Uterus (tissue), 4 donors: ENCODE results near the gene FZD7. TPM values are rescaled to one million over a fixed set of nuclear protein-coding genes. Genes with fewer than 3 reads are reported as not detected.

Experiments used
- DNase-seq, 2 donors: peaks; one replicate each; pipeline ENCODE4 v3.0.0-alpha.2; 2019 to 2020
- H3K27ac ChIP-seq, 2 donors: fragments of 200-600 bp; sonication (generic); 1 replicate in 1 of 2; 2 replicates in 1 of 2; pipeline ENCODE4 v1.5.1; 2016 to 2018
- H3K27me3 ChIP-seq, 2 donors: fragments of 200-600 bp; sonication (generic); one replicate each; pipeline ENCODE4 v1.5.1; 2018 to 2019; ENCODE audit warnings: control low read depth in 1 of 2
- H3K36me3 ChIP-seq, 2 donors: fragments of 200-600 bp; sonication (generic); one replicate each; pipeline ENCODE4 v1.5.1; 2019; ENCODE audit warnings: control low read depth in 1 of 2
- H3K4me1 ChIP-seq, 2 donors: fragments of 200-600 bp; sonication (generic); one replicate each; pipeline ENCODE4 v1.5.1; 2018 to 2019; ENCODE audit warnings: control low read depth in 1 of 2
- H3K4me3 ChIP-seq, 2 donors: fragments of 200-600 bp; sonication (generic); 1 replicate in 1 of 2; 2 replicates in 1 of 2; pipeline ENCODE4 v1.5.1; 2018 to 2019; ENCODE audit warnings: mild to moderate bottlenecking in 1 of 2
- H3K9me3 ChIP-seq, 2 donors: fragments of 200-600 bp; sonication (generic); one replicate each; pipeline ENCODE4 v1.5.1; 2019; ENCODE audit warnings: control low read depth in 1 of 2
- CTCF ChIP-seq, 4 experiments: fragments of 200-600 bp in 2 of 4; fragments of 450-650 bp in 2 of 4; sonication (generic) in 2 of 4; IDR thresholded peaks; one replicate each; pipeline ENCODE4 v1.5.1; 2016 to 2019; ENCODE audit warnings: antibody characterized with exemption in 4 of 4, mild to moderate bottlenecking in 2 of 4, moderate library complexity in 1 of 4
- POLR2A ChIP-seq, 2 donors: fragments of 450-650 bp; IDR thresholded peaks; one replicate each; pipeline ENCODE4 v1.6.1; 2016; ENCODE audit warnings: antibody characterized with exemption in 2 of 2, mild to moderate bottlenecking in 1 of 2, moderate library complexity in 1 of 2
- intact Hi-C: fragments of 100-400 bp; cut with DNase I; formaldehyde crosslinking; loops from one replicate; pipeline ENCODE4 v1.15.1; 2023; ENCODE audit warnings: low total_unique reads
- total RNA-seq, 4 donors: library from RNA; depleted of rRNA in 3 of 4; stranded (reverse); fragments of >200 nt in 3 of 4; gene quantifications; one replicate each; pipeline versions ENCODE4 v1.1.0 to v1.2.4, GENCODE V29; 2014 to 2023
- donor health status: DM: yes; HTN: yes; CAD: no.

FZD7 gene
- total RNA-seq, 4 donors from 2014 or later = 0.77 to 38.8 (median 20.0) TPM

- H3K4me3 ChIP-seq = no peak overlapping the region
- no peaks in the 10 kb centered on the region for H3K4me1 ChIP-seq
- TF ChIP-seq CTCF (IDR thresholded peaks at IDR 0.05) (no peak), POLR2A (IDR thresholded peaks at IDR 0.05) (no peak)
- H3K9me3 ChIP-seq = no peaks in the 10 kb centered on the region
- H3K27ac ChIP-seq = no peak overlapping the region
- no peaks in the 10 kb centered on the region for H3K36me3 ChIP-seq
- DNase-seq = no peak
- no peaks in the 10 kb centered on the region for H3K27me3 ChIP-seq
- intact Hi-C loops = no loop called here
These were observed 45.7 kb downstream of the FZD7 start for GRCh38 chr2:202079310-202079709.

DNA sequence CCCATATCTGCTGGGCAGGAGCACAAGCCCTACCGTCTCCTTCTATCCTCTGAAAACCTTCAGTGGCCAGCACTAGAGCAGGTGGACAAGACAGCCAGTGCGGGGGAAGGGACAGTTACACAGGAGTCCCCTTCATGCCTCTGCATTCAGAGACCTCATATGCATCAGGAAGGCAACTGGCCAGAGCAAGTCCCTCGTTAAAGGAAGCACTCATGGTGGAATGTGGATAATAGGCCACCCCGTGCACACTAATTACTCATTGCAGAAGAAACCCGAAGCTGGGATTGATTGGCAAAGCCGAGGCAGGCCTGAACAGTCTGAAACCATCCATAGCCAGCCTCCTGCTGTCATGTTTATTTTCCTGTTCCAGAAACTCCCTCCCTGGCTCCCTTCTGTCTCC, 50.6 kb downstream of the FZD7 start:
- H3K9me3 ChIP-seq = no peaks in the 10 kb centered on the region
- intact Hi-C loops = no loop called here
- H3K4me3 ChIP-seq = no peak overlapping the region
- H3K36me3 ChIP-seq = no peaks in the 10 kb centered on the region
- H3K4me1 ChIP-seq = no peaks in the 10 kb centered on the region
- no peak overlapping the region for H3K27ac ChIP-seq
- TF ChIP-seq POLR2A (IDR thresholded peaks at IDR 0.05) (no peak), CTCF (IDR thresholded peaks at IDR 0.05) (no peak)
- no peaks in the 10 kb centered on the region for H3K27me3 ChIP-seq
- no peak for DNase-seq

Other genes starting within 250 kb of the FZD7 start
- gene CDK15, start 227.3 kb upstream of the FZD7 start, total RNA-seq = 1 to 10 TPM in 1 of 4 donors, under 1 TPM in 2, not detected in 1; 0.55 to 6.9 (median 0.88) TPM
- under 1 TPM in 3 of 4 donors, not detected in 1; 0.15 to 0.76 (median 0.26) TPM for gene KIAA2012, start 39.4 kb downstream of the FZD7 start, total RNA-seq
- gene SUMO1, start 204.7 kb downstream of the FZD7 start, total RNA-seq = 100 to 1,000 TPM in 1 of 4 donors, 10 to 100 TPM in 3; 45.6 to 136 (median 52.7) TPM
- gene NOP58, start 231.9 kb downstream of the FZD7 start, total RNA-seq = 100 to 1,000 TPM in 1 of 4 donors, 10 to 100 TPM in 3; 26.8 to 138 (median 76.9) TPM